GM18867 (cell line): ENCODE results near the gene THSD4.

ENCODE experiments used
- ATAC-seq: cut with Tn5 transposase; IDR thresholded peaks from one replicate; pipeline ENCODE4 v1.9.1; 2021; ENCODE audit warnings: mild to moderate bottlenecking, moderate library complexity; ENCODE audit not compliant: unreplicated experiment

THSD4 gene

GRCh38 chr15:71114887-71115566 lies at the start of gene THSD4:
TSS of gene THSD4 (plus strand) at chr15:71115471.
- peak; percentile 73 for ATAC-seq

DNA sequence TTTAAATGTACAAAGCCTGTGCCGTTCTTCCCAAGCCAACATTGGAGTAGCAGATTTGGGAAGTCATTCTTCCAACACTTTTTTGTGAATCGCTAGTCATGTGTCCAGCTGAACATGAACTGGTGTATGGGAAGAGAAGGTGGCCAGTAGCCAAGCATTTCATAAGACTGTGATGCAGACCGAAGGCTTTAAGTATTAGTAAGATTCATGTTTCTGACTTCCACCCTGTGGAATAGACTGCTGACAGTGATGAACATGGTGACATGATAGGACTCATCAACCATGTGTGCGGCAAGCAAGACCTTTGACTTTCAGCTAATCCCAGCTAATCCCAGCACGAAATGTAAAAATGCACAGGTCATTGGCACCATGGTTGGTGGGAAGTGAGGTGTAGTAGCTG lies 48.3 kb upstream of the THSD4 start:
- no peak for ATAC-seq

- no peak for ATAC-seq
These were observed 45.6 kb upstream of the THSD4 start for GRCh38 chr15:71069693-71070092.

DNA sequence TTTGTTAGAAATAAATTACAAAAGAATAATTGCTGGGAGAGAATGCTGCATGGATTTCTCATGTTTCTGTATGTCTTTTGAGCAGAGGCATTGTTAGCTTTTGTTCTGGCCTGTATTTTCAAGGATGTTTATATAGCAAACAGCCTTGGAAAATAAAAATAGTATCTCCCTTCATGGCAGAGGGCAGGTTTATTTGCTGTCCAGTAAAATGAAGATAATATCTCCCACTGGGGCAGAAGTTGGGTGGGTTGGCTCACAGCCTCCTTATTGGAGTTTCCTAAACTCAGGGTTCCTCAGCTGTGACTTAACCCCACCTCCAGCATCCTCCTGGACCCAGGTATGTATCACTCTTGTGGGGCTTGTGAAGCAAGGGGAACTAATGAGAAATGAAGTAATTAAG lies 43.7 kb upstream of the THSD4 start:
- no peak for ATAC-seq

DNA sequence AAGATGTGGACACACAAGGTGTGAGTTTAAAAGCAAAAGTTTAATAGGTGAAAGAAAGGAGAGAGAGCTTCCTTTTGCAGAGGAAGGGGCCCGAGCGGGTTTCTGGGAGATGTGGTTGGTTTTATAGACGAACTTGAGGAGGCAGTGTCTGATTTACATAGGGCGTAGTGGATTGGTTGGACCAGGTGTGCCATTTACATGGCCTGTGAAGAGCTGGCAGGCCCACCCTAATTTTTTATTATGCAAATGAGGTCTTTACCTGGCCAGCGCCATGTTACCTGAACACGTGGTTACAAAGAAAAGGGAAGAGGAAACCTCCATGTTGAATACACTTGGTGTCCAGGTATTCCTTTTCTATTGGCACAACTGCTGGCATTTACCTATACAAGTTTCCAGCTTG lies 42.8 kb upstream of the THSD4 start:
- ATAC-seq, result no peak

DNA sequence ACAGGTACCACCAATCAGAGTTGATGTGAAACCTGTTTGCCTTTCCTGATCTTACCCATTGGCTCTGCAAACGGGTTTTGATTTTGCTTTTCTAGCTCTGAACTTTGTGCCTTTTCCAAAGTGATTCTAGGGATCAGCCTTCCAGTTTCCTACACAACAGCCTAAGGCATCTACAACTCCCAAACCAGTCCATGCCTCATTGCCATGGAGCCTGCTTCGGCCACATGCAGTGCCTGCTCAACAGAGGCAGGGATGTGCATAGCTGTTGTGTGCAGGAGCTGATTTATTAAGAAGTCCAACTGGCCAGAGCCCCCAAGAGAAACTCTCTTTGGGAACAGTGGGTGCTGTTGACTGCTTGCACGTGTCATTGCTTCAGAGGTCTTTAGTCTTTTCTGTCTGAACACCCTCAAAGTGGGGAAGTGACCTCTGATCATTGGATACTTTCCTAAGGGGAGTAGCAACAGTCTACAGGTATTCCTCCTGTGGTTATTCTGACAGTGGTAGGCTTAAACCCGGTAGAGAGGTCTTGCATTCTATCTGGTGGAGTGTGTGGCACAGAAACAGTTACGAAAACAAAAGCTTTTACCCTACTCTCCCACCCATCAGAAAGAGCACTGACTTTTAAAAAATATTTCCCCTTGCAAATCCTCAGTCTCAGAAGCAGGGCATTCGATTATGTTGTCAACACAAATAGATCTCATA lies 36.6 kb upstream of the THSD4 start:
- no peak for ATAC-seq

GRCh38 chr15:71079208-71080044 lies 35.8 kb upstream of the THSD4 start:
- ATAC-seq, result no peak

DNA sequence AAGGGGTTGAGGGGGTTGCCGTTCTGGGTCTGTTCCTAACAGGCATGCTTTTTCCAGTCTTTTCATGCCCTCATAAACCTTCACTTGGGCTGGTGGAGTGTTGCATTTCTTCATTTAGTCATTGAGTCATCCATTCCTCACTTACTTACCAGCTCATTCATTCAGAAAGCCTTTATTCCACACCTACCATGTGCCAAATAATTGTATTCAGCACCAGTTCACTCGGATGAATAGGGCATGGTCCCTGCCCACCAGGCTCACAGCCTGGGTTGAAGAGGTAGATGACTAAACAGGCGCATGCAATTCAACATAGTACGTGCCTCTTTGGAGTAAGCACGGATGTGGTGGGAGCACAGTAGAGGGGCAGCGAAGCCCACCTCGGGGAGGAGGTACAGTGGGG lies 35.1 kb upstream of the THSD4 start:
- ATAC-seq, result no peak

- ATAC-seq, result no peak
These were observed 34.6 kb upstream of the THSD4 start for GRCh38 chr15:71080705-71081104.

DNA sequence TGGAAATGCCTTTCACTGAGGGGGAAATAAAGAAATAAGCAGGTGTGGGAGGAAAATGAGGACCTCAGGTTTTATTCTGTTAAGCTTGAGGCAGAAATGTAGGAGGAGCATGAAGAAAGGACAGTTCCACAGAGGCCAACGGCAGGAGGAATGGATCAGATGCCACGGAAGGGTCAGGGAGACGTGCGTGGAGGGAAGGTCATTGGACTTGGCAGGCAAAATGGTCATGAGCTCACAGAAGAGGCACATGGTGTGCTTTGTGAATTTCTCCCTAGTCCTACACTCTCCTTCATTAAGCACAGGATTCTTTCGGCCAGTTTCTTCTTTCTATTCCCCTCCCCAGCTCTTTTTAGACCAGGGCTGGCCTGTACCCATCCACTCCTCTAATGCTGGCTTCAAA lies 32.5 kb upstream of the THSD4 start:
- no peak for ATAC-seq

- no peak for ATAC-seq
These were observed 31.9 kb upstream of the THSD4 start for GRCh38 chr15:71083349-71083748.

- ATAC-seq, result no peak
These were observed 31.0 kb upstream of the THSD4 start for GRCh38 chr15:71084264-71084663.

GRCh38 chr15:71085809-71086208 lies 29.5 kb upstream of the THSD4 start:
- ATAC-seq, result no peak

DNA sequence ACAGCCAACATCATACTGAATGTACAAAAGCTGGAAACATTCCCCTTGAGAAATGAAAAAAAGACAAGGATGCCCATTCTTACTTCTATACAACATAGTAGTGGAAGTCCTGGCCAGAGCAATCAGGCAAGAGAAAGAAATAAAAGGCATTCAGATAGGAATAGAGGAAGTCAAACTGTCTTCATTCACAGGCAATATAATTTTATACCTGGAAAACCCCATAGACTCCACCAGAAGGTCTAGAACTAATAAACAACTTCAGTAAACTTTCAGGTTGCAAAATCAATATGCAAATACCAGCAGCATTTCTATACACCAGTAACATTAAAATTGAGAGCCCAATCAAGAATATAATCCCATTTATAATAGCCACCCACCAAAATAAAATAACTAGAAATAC lies 27.1 kb upstream of the THSD4 start:
- ATAC-seq, result no peak

GRCh38 chr15:71088683-71089082 lies 26.6 kb upstream of the THSD4 start:
- ATAC-seq, result no peak

- no peak for ATAC-seq
These were observed 25.5 kb upstream of the THSD4 start for GRCh38 chr15:71089801-71090200.

DNA sequence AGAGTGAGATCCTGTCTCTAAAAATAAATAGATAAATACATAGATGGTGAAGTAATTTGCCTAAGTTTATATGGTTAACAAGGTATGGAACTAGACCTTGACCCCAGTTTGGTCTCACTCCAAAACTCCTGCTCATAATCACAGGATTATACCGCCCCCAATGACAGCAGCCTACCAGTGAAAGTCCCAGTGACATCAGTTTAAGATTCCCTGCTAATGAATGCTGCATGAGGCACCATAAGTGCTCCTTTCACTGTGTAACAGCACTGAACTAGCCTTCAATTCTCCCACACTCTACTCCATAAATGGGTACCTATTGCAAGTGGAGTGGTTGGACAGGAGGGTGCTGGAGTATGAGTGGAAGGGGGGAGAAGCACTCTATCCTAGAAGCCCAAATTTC lies 23.7 kb upstream of the THSD4 start:
- no peak for ATAC-seq

DNA sequence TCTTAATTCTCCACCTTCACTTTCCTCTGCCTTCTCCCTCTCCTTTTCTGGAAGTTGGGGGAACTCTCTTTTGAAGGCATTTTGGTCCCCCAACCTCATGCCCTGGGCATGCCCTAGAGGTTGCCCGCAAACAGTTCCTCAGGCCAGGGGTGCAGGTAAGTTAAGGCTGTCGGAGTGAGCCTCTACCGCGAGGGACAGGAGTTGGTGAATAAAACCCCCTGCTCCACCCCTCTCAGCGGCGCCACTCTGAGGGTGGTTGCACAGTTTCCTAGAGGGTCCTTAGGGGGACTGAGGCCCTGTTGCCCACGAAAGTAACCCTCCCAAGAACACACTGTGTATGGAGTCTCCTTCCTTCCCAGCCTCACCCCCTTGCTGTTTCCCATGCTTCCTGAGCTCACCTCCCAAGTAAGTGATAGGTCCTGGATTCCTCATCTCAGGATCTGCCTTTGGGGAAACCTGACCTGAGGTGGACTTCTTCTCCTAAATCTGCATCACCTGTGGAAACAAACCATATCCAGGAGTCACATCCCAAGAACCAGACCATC lies 23.1 kb upstream of the THSD4 start:
- no peak for ATAC-seq

GRCh38 chr15:71093054-71094024 lies 21.9 kb upstream of the THSD4 start:
- ATAC-seq, result no peak

DNA sequence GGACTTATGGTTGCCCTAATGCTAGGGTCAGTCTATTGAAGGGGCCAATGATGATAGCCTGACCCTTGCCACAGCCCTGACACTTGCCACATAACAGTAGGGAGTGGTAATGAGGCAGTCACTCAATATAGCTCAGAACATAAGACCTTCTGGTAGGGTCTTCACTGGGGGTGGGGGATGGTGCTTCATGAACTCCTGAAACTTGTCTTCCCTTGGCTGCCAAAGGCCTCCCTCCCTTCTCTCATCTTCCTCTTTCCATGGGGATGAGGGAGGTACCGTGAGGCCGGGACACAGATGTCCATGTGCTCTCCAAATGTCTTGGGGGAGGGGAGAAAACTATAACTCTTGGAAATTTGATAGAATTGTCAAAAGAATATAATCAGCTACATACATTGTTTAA lies 21.1 kb upstream of the THSD4 start:
- ATAC-seq, result no peak
